ENCODE measurements around the gene UGT1A5. TPM values are rescaled to one million over a fixed set of nuclear protein-coding genes. Genes with fewer than 3 reads are reported as not detected.

UGT1A5 gene
- total and polyA plus RNA-seq, 2 of the 4 experiments (the other 2 are of a cell fraction): not detected

DNA sequence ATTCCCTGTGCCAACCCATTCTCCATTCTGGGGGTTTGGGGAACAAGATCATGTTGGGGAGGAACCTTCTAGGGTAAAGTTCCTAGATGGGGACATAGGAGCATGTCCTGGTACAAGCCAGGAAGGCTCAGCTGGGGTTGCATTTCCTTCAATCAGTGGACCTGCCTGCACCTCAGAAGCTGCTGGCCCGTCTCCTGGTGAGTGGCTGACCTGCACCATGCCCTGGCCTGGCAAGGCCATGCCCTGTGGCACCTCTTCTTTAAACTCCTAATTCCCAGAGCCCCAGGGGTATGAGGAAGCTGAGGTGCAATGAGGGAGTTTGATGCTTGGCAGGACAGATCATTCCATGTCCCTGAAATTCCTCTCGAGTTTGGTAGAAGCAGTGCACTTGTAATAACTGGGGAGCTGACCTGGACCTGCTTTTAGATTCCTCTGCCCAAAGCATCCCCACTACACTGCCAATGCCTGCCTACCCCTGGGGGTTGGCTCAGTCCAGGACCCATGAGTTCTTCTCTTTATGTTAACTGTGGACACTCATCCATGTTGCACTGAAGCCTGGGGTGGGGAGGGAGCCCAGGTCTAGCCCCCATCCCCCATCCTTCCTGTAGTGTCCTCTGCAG is 90.7 kb downstream of the UGT1A5 start:
- in situ Hi-C loops (cut with MboI; ENCODE audit: low sequenced_read_pairs) (no loop called here), dilution Hi-C loops (cut with HindIII; ENCODE audit: low sequenced_read_pairs, unreplicated experiment) (no loop called here), intact Hi-C loops (cut with micrococcal nuclease) (no loop called here)
- Histone ChIP-seq H3K27me3 (ENCODE audit: control insufficient read depth, insufficient read depth, low read length) (peaks cover 29% of the 10 kb centered on the region), H3K4me2 (ENCODE audit: low read depth, low read length) (no peak overlapping the region), H3K9me1 (ENCODE audit: insufficient read depth, low read length) (no peaks in the 10 kb centered on the region), H3K4ac (ENCODE audit: low read depth, low read length) (no peak overlapping the region), H3K79me1 (ENCODE audit: low read depth in 1 of 2, low read length in 2 of 2) (no peaks in the 10 kb centered on the region), H2BK20ac (ENCODE audit: low read depth, low read length) (no peak overlapping the region), H4K91ac (ENCODE audit: insufficient read depth, low read depth, low read length) (no peak overlapping the region), H3K23ac (ENCODE audit: low read depth, low read length) (no peak overlapping the region), H3K9me3 (ENCODE audit: control insufficient read depth, insufficient read depth, low read length) (no peaks in the 10 kb centered on the region; the same call in 1 of the 2 replicates), H3K27ac (ENCODE audit: insufficient read depth, low read length) (no peak overlapping the region), H3K56ac (ENCODE audit: extremely low read depth, insufficient read depth, low read length) (no peak overlapping the region), H3K4me1 (ENCODE audit: control insufficient read depth, insufficient read depth, low read length) (no peaks in the 10 kb centered on the region), H2AK9ac (replicated peaks; ENCODE audit: low read depth, low read length, poor library complexity) (no peak overlapping the region), H3K18ac (ENCODE audit: low read depth, low read length) (no peak overlapping the region), H4K5ac (ENCODE audit: low read depth, low read length) (no peak overlapping the region), H4K20me1 (ENCODE audit: insufficient read depth, low read length) (no peaks in the 10 kb centered on the region), H4K8ac (ENCODE audit: low read depth in 2 of 2, low read length in 2 of 2) (no peak overlapping the region), H2AFZ (replicated peaks; ENCODE audit: low read length, poor library complexity) (no peak overlapping the region), H2BK120ac (ENCODE audit: low read depth, low read length) (no peak overlapping the region), H2BK5ac (ENCODE audit: low read depth, low read length, poor library complexity, severe bottlenecking) (no peak overlapping the region), H3K4me3 (ENCODE audit: insufficient read depth, low read depth, low read length) (no peak overlapping the region), H2BK15ac (ENCODE audit: low read depth, low read length) (no peak overlapping the region), H2AK5ac (ENCODE audit: low read depth, low read length) (no peak overlapping the region), H3K9ac (ENCODE audit: low read depth, low read length) (no peak overlapping the region), H3K14ac (replicated peaks; ENCODE audit: low read depth, low read length) (no peak overlapping the region), H3K36me3 (ENCODE audit: control insufficient read depth, insufficient read depth, low read length) (no peaks in the 10 kb centered on the region)
- CTCF ChIA-PET: no interaction called here
- no peak for DNase-seq
- POLR2A ChIA-PET (ENCODE audit: unreplicated experiment): no interaction called here
- no CpG with 5 or more reads among the region's 2 CpGs for WGBS, 2 experiments (ENCODE audit: extremely low coverage in 2 of 2, insufficient read length in 1 of 2)
- TF ChIP-seq SMC3 (IDR thresholded peaks at IDR 0.05; ENCODE audit: low read depth, low read length) (no peak), FOS (IDR thresholded peaks at IDR 0.05; ENCODE audit: low read depth, low read length) (no peak), POLR2A (IDR thresholded peaks at IDR 0.05; ENCODE audit: low read depth, low read length) (no peak), MAZ (IDR thresholded peaks at IDR 0.05; ENCODE audit: borderline replicate concordance, low read depth, low read length) (no peak), CHD1 (IDR thresholded peaks at IDR 0.05; ENCODE audit: low read depth, low read length) (no peak)
- TF ChIP-seq, protein P1, sequence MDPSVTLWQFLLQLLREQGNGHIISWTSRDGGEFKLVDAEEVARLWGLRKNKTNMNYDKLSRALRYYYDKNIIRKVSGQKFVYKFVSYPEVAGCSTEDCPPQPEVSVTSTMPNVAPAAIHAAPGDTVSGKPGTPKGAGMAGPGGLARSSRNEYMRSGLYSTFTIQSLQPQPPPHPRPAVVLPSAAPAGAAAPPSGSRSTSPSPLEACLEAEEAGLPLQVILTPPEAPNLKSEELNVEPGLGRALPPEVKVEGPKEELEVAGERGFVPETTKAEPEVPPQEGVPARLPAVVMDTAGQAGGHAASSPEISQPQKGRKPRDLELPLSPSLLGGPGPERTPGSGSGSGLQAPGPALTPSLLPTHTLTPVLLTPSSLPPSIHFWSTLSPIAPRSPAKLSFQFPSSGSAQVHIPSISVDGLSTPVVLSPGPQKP (IDR thresholded peaks at IDR 0.05; ENCODE audit: borderline replicate concordance, low read depth, low read length): no peak
- no TSS peak for BruUV-seq (replicated peaks)
- no peak for ATAC-seq (ENCODE audit: low read depth)
